Neural progenitor cell (in vitro differentiated cells): ENCODE measurements around the gene ZNF684. TPM values are rescaled to one million over a fixed set of nuclear protein-coding genes. Genes with fewer than 3 reads are reported as not detected.
"Not testable (repeated sequence)": the region's sequence is repeated elsewhere in the genome, so short reads cannot be mapped to it uniquely, and the experiment has no call there.

Experiments used
- DNase-seq: peaks from one replicate; pipeline ENCODE4 v3.0.0-alpha.2; 2016; ENCODE audit warnings: low spot score
- H2AFZ ChIP-seq: fragments of 200-600 bp; sonication (generic); replicated peaks from 2 replicates; pipeline ENCODE4 v1.6.1; 2016; ENCODE audit warnings: antibody characterized with exemption
- H3F3A ChIP-seq: fragments of 200-600 bp; sonication (generic); 2 replicates; pipeline ENCODE4 v1.6.1; 2016; ENCODE audit warnings: antibody characterized with exemption, low read depth
- H3K27ac ChIP-seq: fragments of 200-600 bp; sonication (generic); 2 replicates; pipeline ENCODE4 v1.5.1; 2016; ENCODE audit warnings: mild to moderate bottlenecking
- H3K27me3 ChIP-seq: fragments of 200-600 bp; sonication (generic); 2 replicates; pipeline ENCODE4 v1.6.1; 2016; ENCODE audit warnings: mild to moderate bottlenecking, moderate library complexity
- H3K36me3 ChIP-seq: fragments of 200-600 bp; sonication (generic); 2 replicates; pipeline ENCODE4 v1.5.1; 2016
- H3K4me1 ChIP-seq: fragments of 200-600 bp; sonication (generic); 2 replicates; pipeline ENCODE4 v1.6.1; 2016; ENCODE audit warnings: mixed run types
- H3K4me2 ChIP-seq: fragments of 200-600 bp; sonication (generic); 2 replicates; pipeline ENCODE4 v1.6.1; 2016
- H3K4me3 ChIP-seq: fragments of 200-600 bp; sonication (generic); 2 replicates; pipeline ENCODE4 v1.5.1; 2016
- H3K79me2 ChIP-seq: fragments of 200-600 bp; sonication (generic); 2 replicates; pipeline ENCODE4 v1.6.1; 2016; ENCODE audit warnings: low read depth
- H3K9ac ChIP-seq: fragments of 200-600 bp; sonication (generic); 2 replicates; pipeline ENCODE4 v1.6.1; 2016
- H3K9me3 ChIP-seq: fragments of 200-600 bp; sonication (generic); 2 replicates; pipeline ENCODE4 v1.5.1; 2016; ENCODE audit warnings: low read depth
- H4K20me1 ChIP-seq: fragments of 200-600 bp; sonication (generic); 2 replicates; pipeline ENCODE4 v1.6.1; 2016; ENCODE audit warnings: low read depth
- H3K27ac Mint-ChIP-seq: 3 replicates; pipeline ENCODE4 v1.8.0; 2021; ENCODE audit warnings: mixed read lengths
- H3K27me3 Mint-ChIP-seq: 2 replicates; pipeline ENCODE4 v1.8.0; 2022; ENCODE audit warnings: low read depth, mild to moderate bottlenecking, inconsistent platforms, moderate library complexity, mixed read lengths; ENCODE audit not compliant: insufficient read depth
- H3K36me3 Mint-ChIP-seq: 3 replicates; pipeline ENCODE4 v1.8.0; 2021; ENCODE audit warnings: mixed read lengths
- H3K4me1 Mint-ChIP-seq: 3 replicates; pipeline ENCODE4 v1.8.0; 2021; ENCODE audit warnings: mixed read lengths
- H3K4me3 Mint-ChIP-seq: 3 replicates; pipeline ENCODE4 v1.8.0; 2021; ENCODE audit warnings: mild to moderate bottlenecking, moderate library complexity, mixed read lengths
- H3K9me3 Mint-ChIP-seq: 3 replicates; pipeline ENCODE4 v1.8.0; 2020; ENCODE audit warnings: mixed read lengths
- CTCF ChIP-seq: fragments of 200-600 bp; sonication (generic); IDR thresholded peaks from 2 replicates; pipeline ENCODE4 v1.5.1; 2017; ENCODE audit warnings: antibody characterized with exemption, mild to moderate bottlenecking
- EZH2 ChIP-seq: fragments of 200-600 bp; sonication (generic); IDR thresholded peaks from 2 replicates; pipeline ENCODE4 v1.6.1; 2017; ENCODE audit warnings: antibody characterized with exemption, mild to moderate bottlenecking, moderate library complexity
- EZH2phosphoT487 ChIP-seq: fragments of 200-600 bp; sonication (generic); IDR thresholded peaks from 2 replicates; pipeline ENCODE4 v1.6.1; 2017; ENCODE audit warnings: antibody characterized with exemption
- total RNA-seq: library from RNA; depleted of rRNA; stranded (reverse); fragments of >200 nt; gene quantifications from 2 replicates; pipeline ENCODE4 v1.2.3, GENCODE V29; 2015; ENCODE audit warnings: low replicate concordance

Gene ZNF684
- total RNA-seq, 1 donor from 2014 or later = 7.6 TPM

GRCh38 chr1:40556121-40556520 is 24.7 kb downstream of the ZNF684 start:
- no peaks in the 10 kb centered on the region for H3K27me3 ChIP-seq
- Mint-ChIP-seq H3K36me3 (no peaks in the 10 kb centered on the region), H3K9me3 (peaks cover 4% of the 10 kb centered on the region), H3K4me1 (no peaks in the 10 kb centered on the region), H3K27ac (no peak overlapping the region), H3K27me3 (peaks cover 4% of the 10 kb centered on the region), H3K4me3 (no peak overlapping the region)
- no peak overlapping the region for H2AFZ ChIP-seq
- H3F3A ChIP-seq = no peaks in the 10 kb centered on the region
- no peak overlapping the region for H3K27ac ChIP-seq
- TF ChIP-seq CTCF (no peak), EZH2 (no peak), EZH2phosphoT487 (no peak)
- no peaks in the 10 kb centered on the region for H3K4me1 ChIP-seq
- no peaks in the 10 kb centered on the region for H3K9me3 ChIP-seq
- no peak overlapping the region for H3K4me2 ChIP-seq
- H3K36me3 ChIP-seq = no peaks in the 10 kb centered on the region
- H3K79me2 ChIP-seq = no peaks in the 10 kb centered on the region
- H3K9ac ChIP-seq = no peak overlapping the region
- no peak for DNase-seq
- no peaks in the 10 kb centered on the region for H4K20me1 ChIP-seq
- H3K4me3 ChIP-seq = no peak overlapping the region

DNA sequence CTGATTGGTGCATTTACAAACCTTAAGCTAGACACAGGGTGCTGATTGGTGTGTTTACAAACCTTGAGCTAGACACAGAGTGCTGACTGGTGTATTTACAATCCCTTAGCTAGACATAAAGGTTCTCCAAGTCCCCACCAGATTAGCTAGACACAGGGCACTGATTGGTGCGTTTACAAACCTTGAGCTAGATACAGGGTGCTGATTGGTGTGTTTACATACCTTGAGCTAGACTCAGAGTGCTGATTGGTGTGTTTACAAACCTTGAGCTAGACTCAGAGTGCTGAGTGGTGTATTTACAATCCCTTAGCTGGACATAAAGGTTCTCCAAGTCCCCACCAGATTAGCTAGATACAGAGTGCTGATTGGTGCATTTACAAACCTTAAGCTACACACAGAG is 26.8 kb downstream of the ZNF684 start:
- not testable (repeated sequence) for H3K4me1 ChIP-seq, H3K4me1 Mint-ChIP-seq

GRCh38 chr1:40562185-40562584 is 30.7 kb downstream of the ZNF684 start:
- no peak for DNase-seq
- Histone ChIP-seq H3K4me3 (no peak overlapping the region), H3K36me3 (no peaks in the 10 kb centered on the region), H3K4me2 (no peak overlapping the region), H3K27ac (no peak overlapping the region), H3K27me3 (no peaks in the 10 kb centered on the region), H3F3A (no peaks in the 10 kb centered on the region), H3K4me1 (no peaks in the 10 kb centered on the region), H3K79me2 (no peaks in the 10 kb centered on the region), H4K20me1 (no peaks in the 10 kb centered on the region), H2AFZ (no peak overlapping the region), H3K9me3 (no peaks in the 10 kb centered on the region), H3K9ac (no peak overlapping the region)
- TF ChIP-seq EZH2 (no peak), EZH2phosphoT487 (no peak), CTCF (no peak)
- Mint-ChIP-seq H3K36me3 (no peaks in the 10 kb centered on the region), H3K27me3 (peaks cover 4% of the 10 kb centered on the region), H3K27ac (no peak overlapping the region), H3K9me3 (peaks cover 4% of the 10 kb centered on the region), H3K4me1 (no peaks in the 10 kb centered on the region), H3K4me3 (no peak overlapping the region)

More for the DNA sequence above, 26.8 kb downstream of the ZNF684 start:
- H3K4me3 Mint-ChIP-seq, H3K27me3 ChIP-seq, H4K20me1 ChIP-seq, H3F3A ChIP-seq, H3K36me3 ChIP-seq, H3K27ac Mint-ChIP-seq, H3K9me3 ChIP-seq, H3K4me2 ChIP-seq, H3K79me2 ChIP-seq, H3K9ac ChIP-seq, H3K27ac ChIP-seq, DNase-seq, H3K36me3 Mint-ChIP-seq, H3K9me3 Mint-ChIP-seq, H2AFZ ChIP-seq, H3K4me3 ChIP-seq, H3K27me3 Mint-ChIP-seq: not testable (repeated sequence)

- DNase-seq = no peak
- H3K9ac ChIP-seq = no peak overlapping the region
- Mint-ChIP-seq H3K36me3 (no peaks in the 10 kb centered on the region), H3K4me3 (no peak overlapping the region), H3K27me3 (peaks cover 4% of the 10 kb centered on the region), H3K27ac (no peak overlapping the region), H3K4me1 (no peaks in the 10 kb centered on the region), H3K9me3 (peaks cover 4% of the 10 kb centered on the region)
- H2AFZ ChIP-seq = no peak overlapping the region
- no peaks in the 10 kb centered on the region for H3K4me1 ChIP-seq
- no peak overlapping the region for H3K27ac ChIP-seq
- H3K27me3 ChIP-seq = no peaks in the 10 kb centered on the region
- H3K4me2 ChIP-seq = no peak overlapping the region
- no peaks in the 10 kb centered on the region for H3K9me3 ChIP-seq
- TF ChIP-seq EZH2 = no peak
- TF ChIP-seq EZH2phosphoT487 = no peak
- TF ChIP-seq CTCF = no peak
- no peaks in the 10 kb centered on the region for H3K79me2 ChIP-seq
- H3K36me3 ChIP-seq = no peaks in the 10 kb centered on the region
- no peaks in the 10 kb centered on the region for H3F3A ChIP-seq
- H3K4me3 ChIP-seq = no peak overlapping the region
- H4K20me1 ChIP-seq = no peaks in the 10 kb centered on the region
These were observed 31.8 kb downstream of the ZNF684 start for GRCh38 chr1:40563266-40563665.
